GM12878 (cell line): Measurements from ENCODE around the gene ABCC1. TPM values are rescaled to one million over a fixed set of nuclear protein-coding genes. Genes with fewer than 3 reads are reported as not detected.

Experiments used
- BCL11A ChIP-seq: IDR thresholded peaks from 2 replicates; pipeline ENCODE4 v1.6.1; 2011; ENCODE audit warnings: low read depth, low read length
- EGR1 ChIP-seq, 2 experiments: IDR thresholded peaks; 1 replicate in 1 of 2; 2 replicates in 1 of 2; pipeline ENCODE4 v1.6.1; 2011 to 2012; ENCODE audit warnings: low read depth in 2 of 2, low read length in 2 of 2, borderline replicate concordance in 1 of 2, mild to moderate bottlenecking in 1 of 2, moderate library complexity in 1 of 2
- EP300 ChIP-seq, 2 experiments: fragments of 150-350 bp in 1 of 2; IDR thresholded peaks; 2 replicates each; pipeline ENCODE4 v1.6.1; 2011 to 2012; ENCODE audit warnings: low read depth in 2 of 2, low read length in 2 of 2, borderline replicate concordance in 1 of 2, improper control_type of control experiment in 1 of 2, inconsistent platforms in 1 of 2; ENCODE audit not compliant: control insufficient read depth in 1 of 2
- ESRRA ChIP-seq: IDR thresholded peaks from 2 replicates; pipeline ENCODE4 v1.6.1; 2012; ENCODE audit warnings: mild to moderate bottlenecking, low read length, improper control_type of control experiment
- EZH2 ChIP-seq: IDR thresholded peaks from 2 replicates; pipeline ENCODE4 v1.6.1; 2012; ENCODE audit warnings: low read depth, mild to moderate bottlenecking, control low read depth, inconsistent platforms, low read length, borderline replicate concordance; ENCODE audit not compliant: control insufficient read depth
- HDGF ChIP-seq: fragments of 450-650 bp; IDR thresholded peaks from 2 replicates; pipeline ENCODE4 v1.6.1; 2016; ENCODE audit warnings: antibody characterized with exemption
- JUND ChIP-seq: IDR thresholded peaks from 2 replicates; pipeline ENCODE4 v1.6.1; 2012; ENCODE audit warnings: low read depth, mild to moderate bottlenecking, low read length, improper control_type of control experiment, moderate library complexity
- LARP7 ChIP-seq: fragments of 450-650 bp; IDR thresholded peaks from 2 replicates; pipeline ENCODE4 v1.6.1; 2017; ENCODE audit warnings: mild to moderate bottlenecking
- MEF2B ChIP-seq: fragments of 450-650 bp; IDR thresholded peaks from 2 replicates; pipeline ENCODE4 v1.6.1; 2018; ENCODE audit warnings: mild to moderate bottlenecking, moderate library complexity; ENCODE audit not compliant: partially characterized antibody, poor library complexity, severe bottlenecking
- NBN ChIP-seq: fragments of 450-650 bp; IDR thresholded peaks from 2 replicates; pipeline ENCODE4 v1.6.1; 2016
- PML ChIP-seq: IDR thresholded peaks from 2 replicates; pipeline ENCODE4 v1.6.1; 2012; ENCODE audit warnings: low read length, inconsistent platforms
- POLR2A ChIP-seq: IDR thresholded peaks from 2 replicates; pipeline ENCODE4 v1.6.1; 2011; ENCODE audit warnings: low read depth, mild to moderate bottlenecking, low read length
- SIN3A ChIP-seq: IDR thresholded peaks from 2 replicates; pipeline ENCODE4 v1.6.1; 2012; ENCODE audit warnings: low read depth, low read length, improper control_type of control experiment
- TARDBP ChIP-seq: IDR thresholded peaks from 2 replicates; pipeline ENCODE4 v1.6.1; 2016; ENCODE audit warnings: borderline replicate concordance
- TCF3 ChIP-seq: IDR thresholded peaks from 2 replicates; pipeline ENCODE4 v1.6.1; 2012; ENCODE audit warnings: low read depth, mild to moderate bottlenecking, low read length, borderline replicate concordance; ENCODE audit not compliant: insufficient read depth
- ZNF207 ChIP-seq: fragments of 450-650 bp; IDR thresholded peaks from 2 replicates; pipeline ENCODE4 v1.6.1; 2014; ENCODE audit warnings: antibody characterized with exemption, mild to moderate bottlenecking, borderline replicate concordance
- polyA plus RNA-seq, 11 experiments: library from polyadenylated mRNA; depleted of rRNA in 4 of 11; unstranded in 6 of 11; stranded (reverse) in 5 of 11; fragments of >200 nt; fragmentation: Nextera tagmentation in 4 of 11; fragmentation: Illumina TruSeq in 1 of 11; extraction: Ambion mirVana in 4 of 11; extraction: Trizol in 1 of 11; gene quantifications; 1 replicate in 1 of 11; 2 replicates in 10 of 11; pipeline versions ENCODE4 v1.2.1 to v1.2.3, GENCODE V29; 2011 to 2016; ENCODE audit warnings: inconsistent platforms in 2 of 11, missing spikeins in 2 of 11, low read depth in 1 of 11
- total RNA-seq, 4 experiments: library from RNA; depleted of rRNA in 3 of 4; stranded (reverse); fragments of >200 nt in 3 of 4; fragmentation: Illumina TruSeq in 1 of 4; extraction: Trizol in 1 of 4; gene quantifications; 2 replicates each; pipeline versions ENCODE4 v1.2.1 to v1.2.3, GENCODE V29; 2013 to 2021
- TF ChIP-seq, protein P1 (sequence below): fragments of 450-650 bp; IDR thresholded peaks from 2 replicates; pipeline ENCODE4 v1.6.1; 2018; ENCODE audit warnings: mild to moderate bottlenecking, low read depth, moderate library complexity; ENCODE audit not compliant: partially characterized antibody
- TF ChIP-seq, protein P2 (sequence below): fragments of 450-650 bp; formaldehyde crosslinking; IDR thresholded peaks from 2 replicates; pipeline ENCODE4 v1.5.0; 2022; ENCODE audit warnings: mild to moderate bottlenecking, missing genetic modification characterization
- TF ChIP-seq, protein P3 (sequence below): IDR thresholded peaks from 2 replicates; pipeline ENCODE4 v1.6.1; 2012; ENCODE audit warnings: improper control_type of control experiment, low read depth, low read length; ENCODE audit not compliant: insufficient replicate concordance

The ABCC1 gene
- total and polyA plus RNA-seq, 10 of the 15 experiments (the other 5 are each of a cell fraction or from before 2014, with no cell fraction given) = 3.2 to 44.6 (median 14.5) TPM

DNA sequence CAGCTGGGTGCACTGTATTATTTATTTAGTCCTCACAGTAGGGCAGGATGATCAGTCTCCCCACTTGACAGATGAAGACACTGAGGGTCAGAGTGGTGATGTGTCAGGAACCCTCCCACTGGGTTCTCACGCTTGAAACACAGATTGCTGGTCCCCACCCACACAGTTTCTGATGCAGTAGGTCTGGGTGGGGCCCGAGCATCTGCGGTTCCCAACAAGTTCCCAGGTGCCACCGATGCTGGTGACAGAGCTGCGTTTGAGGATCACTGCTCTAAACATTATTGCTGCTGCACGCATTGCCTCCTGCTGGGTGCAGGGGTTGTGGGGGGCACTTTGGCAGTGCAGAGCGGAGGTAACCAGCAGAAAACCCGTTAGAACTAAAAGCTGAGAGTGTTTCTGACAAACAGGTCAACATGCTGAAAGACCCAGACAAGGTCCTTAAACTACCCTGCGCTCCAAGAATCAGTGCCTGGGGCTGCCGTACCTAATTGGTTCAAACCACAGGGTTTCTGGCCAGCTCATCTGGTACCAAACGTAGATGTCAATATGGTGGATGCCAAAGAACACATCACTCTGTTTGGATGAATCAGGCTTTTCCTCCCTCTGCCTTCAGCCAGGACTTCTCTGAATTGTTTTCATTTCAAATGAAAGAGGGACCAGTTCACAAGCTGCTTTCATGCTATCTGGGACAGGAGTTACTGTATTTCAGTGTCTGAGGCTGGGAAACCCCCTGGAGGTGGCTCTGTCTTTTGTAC lies 76.0 kb downstream of the ABCC1 start (continued):
- TF ChIP-seq, protein P1, sequence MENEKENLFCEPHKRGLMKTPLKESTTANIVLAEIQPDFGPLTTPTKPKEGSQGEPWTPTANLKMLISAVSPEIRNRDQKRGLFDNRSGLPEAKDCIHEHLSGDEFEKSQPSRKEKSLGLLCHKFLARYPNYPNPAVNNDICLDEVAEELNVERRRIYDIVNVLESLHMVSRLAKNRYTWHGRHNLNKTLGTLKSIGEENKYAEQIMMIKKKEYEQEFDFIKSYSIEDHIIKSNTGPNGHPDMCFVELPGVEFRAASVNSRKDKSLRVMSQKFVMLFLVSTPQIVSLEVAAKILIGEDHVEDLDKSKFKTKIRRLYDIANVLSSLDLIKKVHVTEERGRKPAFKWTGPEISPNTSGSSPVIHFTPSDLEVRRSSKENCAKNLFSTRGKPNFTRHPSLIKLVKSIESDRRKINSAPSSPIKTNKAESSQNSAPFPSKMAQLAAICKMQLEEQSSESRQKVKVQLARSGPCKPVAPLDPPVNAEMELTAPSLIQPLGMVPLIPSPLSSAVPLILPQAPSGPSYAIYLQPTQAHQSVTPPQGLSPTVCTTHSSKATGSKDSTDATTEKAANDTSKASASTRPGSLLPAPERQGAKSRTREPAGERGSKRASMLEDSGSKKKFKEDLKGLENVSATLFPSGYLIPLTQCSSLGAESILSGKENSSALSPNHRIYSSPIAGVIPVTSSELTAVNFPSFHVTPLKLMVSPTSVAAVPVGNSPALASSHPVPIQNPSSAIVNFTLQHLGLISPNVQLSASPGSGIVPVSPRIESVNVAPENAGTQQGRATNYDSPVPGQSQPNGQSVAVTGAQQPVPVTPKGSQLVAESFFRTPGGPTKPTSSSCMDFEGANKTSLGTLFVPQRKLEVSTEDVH = no peak
- TF ChIP-seq HDGF (no peak), JUND (no peak), SIN3A (no peak), EP300 (IDR thresholded peaks at IDR 0.05; ENCODE audit: borderline replicate concordance in 1 of 2, control insufficient read depth in 1 of 2, low read depth in 2 of 2, low read length in 2 of 2) (no peak), ESRRA (no peak), LARP7 (peak; percentile 58; the same call in 1 of the 2 replicates), EGR1 (IDR thresholded peaks at IDR 0.05; ENCODE audit: borderline replicate concordance in 1 of 2, low read depth in 2 of 2, low read length in 2 of 2) (peak in 1 of 2 experiments; percentile 71; a peak in 1 of 3 replicates), MEF2B (no peak), POLR2A (0 out of 2 replicates have a peak, but pooled peaks have one; percentile 16), PML (no peak), TARDBP (no peak), NBN (no peak), EZH2 (no peak), TCF3 (no peak), BCL11A (no peak), ZNF207 (no peak)
- TF ChIP-seq, protein P2, sequence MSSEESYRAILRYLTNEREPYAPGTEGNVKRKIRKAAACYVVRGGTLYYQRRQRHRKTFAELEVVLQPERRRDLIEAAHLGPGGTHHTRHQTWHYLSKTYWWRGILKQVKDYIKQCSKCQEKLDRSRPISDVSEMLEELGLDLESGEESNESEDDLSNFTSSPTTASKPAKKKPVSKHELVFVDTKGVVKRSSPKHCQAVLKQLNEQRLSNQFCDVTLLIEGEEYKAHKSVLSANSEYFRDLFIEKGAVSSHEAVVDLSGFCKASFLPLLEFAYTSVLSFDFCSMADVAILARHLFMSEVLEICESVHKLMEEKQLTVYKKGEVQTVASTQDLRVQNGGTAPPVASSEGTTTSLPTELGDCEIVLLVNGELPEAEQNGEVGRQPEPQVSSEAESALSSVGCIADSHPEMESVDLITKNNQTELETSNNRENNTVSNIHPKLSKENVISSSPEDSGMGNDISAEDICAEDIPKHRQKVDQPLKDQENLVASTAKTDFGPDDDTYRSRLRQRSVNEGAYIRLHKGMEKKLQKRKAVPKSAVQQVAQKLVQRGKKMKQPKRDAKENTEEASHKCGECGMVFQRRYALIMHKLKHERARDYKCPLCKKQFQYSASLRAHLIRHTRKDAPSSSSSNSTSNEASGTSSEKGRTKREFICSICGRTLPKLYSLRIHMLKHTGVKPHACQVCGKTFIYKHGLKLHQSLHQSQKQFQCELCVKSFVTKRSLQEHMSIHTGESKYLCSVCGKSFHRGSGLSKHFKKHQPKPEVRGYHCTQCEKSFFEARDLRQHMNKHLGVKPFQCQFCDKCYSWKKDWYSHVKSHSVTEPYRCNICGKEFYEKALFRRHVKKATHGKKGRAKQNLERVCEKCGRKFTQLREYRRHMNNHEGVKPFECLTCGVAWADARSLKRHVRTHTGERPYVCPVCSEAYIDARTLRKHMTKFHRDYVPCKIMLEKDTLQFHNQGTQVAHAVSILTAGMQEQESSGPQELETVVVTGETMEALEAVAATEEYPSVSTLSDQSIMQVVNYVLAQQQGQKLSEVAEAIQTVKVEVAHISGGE = no peak
- TF ChIP-seq, protein P3, sequence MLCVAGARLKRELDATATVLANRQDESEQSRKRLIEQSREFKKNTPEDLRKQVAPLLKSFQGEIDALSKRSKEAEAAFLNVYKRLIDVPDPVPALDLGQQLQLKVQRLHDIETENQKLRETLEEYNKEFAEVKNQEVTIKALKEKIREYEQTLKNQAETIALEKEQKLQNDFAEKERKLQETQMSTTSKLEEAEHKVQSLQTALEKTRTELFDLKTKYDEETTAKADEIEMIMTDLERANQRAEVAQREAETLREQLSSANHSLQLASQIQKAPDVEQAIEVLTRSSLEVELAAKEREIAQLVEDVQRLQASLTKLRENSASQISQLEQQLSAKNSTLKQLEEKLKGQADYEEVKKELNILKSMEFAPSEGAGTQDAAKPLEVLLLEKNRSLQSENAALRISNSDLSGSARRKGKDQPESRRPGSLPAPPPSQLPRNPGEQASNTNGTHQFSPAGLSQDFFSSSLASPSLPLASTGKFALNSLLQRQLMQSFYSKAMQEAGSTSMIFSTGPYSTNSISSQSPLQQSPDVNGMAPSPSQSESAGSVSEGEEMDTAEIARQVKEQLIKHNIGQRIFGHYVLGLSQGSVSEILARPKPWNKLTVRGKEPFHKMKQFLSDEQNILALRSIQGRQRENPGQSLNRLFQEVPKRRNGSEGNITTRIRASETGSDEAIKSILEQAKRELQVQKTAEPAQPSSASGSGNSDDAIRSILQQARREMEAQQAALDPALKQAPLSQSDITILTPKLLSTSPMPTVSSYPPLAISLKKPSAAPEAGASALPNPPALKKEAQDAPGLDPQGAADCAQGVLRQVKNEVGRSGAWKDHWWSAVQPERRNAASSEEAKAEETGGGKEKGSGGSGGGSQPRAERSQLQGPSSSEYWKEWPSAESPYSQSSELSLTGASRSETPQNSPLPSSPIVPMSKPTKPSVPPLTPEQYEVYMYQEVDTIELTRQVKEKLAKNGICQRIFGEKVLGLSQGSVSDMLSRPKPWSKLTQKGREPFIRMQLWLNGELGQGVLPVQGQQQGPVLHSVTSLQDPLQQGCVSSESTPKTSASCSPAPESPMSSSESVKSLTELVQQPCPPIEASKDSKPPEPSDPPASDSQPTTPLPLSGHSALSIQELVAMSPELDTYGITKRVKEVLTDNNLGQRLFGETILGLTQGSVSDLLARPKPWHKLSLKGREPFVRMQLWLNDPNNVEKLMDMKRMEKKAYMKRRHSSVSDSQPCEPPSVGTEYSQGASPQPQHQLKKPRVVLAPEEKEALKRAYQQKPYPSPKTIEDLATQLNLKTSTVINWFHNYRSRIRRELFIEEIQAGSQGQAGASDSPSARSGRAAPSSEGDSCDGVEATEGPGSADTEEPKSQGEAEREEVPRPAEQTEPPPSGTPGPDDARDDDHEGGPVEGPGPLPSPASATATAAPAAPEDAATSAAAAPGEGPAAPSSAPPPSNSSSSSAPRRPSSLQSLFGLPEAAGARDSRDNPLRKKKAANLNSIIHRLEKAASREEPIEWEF = no peak
